T-cell (primary cell): ENCODE data around the gene VWA3B. TPM values are rescaled to one million over a fixed set of nuclear protein-coding genes. Genes with fewer than 3 reads are reported as not detected.

Experiments
- ATAC-seq, 4 experiments: fragments of 200-7000 bp in 3 of 4; fragments of 150-1000 bp in 1 of 4; cut with Tn5 transposase; replicated peaks in 1 of 4; 1 replicate in 3 of 4; 2 replicates in 1 of 4; pipeline ENCODE4 v1.10.0; 2021; ENCODE audit warnings: moderate library complexity in 3 of 4, mild to moderate bottlenecking in 2 of 4, moderate number of reproducible peaks in 1 of 4
- CTCF ChIA-PET, 2 donors: fragments of 300-600 bp; sonication (Branson Sonifier 250); formaldehyde crosslinking; loops; one replicate each; lab custom pipeline; 2022; ENCODE audit warnings: antibody characterized with exemption in 2 of 2; lab: Charles Lee
- POLR2A ChIA-PET, 2 donors: fragments of 300-600 bp; sonication (Branson Sonifier 250); formaldehyde crosslinking; loops; one replicate each; lab custom pipeline; 2022; ENCODE audit warnings: antibody characterized with exemption in 2 of 2; lab: Charles Lee
- DNase-seq, 35 experiments: peaks; one replicate each; pipeline versions ENCODE4 v3.0.0 to v3.0.0-alpha.2; 2013 to 2023
- H3K27ac ChIP-seq: one replicate; pipeline ENCODE4 v1.5.1; 2013; ENCODE audit warnings: low read length
- H3K27me3 ChIP-seq, 2 experiments: replicated peaks in 1 of 2; 1 replicate in 1 of 2; 2 replicates in 1 of 2; pipeline versions ENCODE4 v1.6.1 to v1.7.0; 2013; ENCODE audit warnings: low read length in 1 of 2, mixed read lengths in 1 of 2; ENCODE audit not compliant: control insufficient read depth in 2 of 2, insufficient read depth in 2 of 2; ENCODE audit errors: extremely low read depth in 1 of 2
- H3K36me3 ChIP-seq, 2 donors: 1 replicate in 1 of 2; 2 replicates in 1 of 2; pipeline versions ENCODE4 v1.6.1 to v1.7.0; 2013; ENCODE audit warnings: low read length in 1 of 2; ENCODE audit not compliant: control insufficient read depth in 2 of 2, insufficient read depth in 1 of 2; ENCODE audit errors: extremely low read depth in 1 of 2
- H3K4me1 ChIP-seq, 2 experiments: 1 replicate in 1 of 2; 2 replicates in 1 of 2; pipeline versions ENCODE4 v1.6.1 to v1.7.0; 2013; ENCODE audit warnings: low read length in 2 of 2, mixed read lengths in 1 of 2; ENCODE audit not compliant: insufficient read depth in 2 of 2, control insufficient read depth in 1 of 2; ENCODE audit errors: extremely low read depth in 1 of 2
- H3K4me3 ChIP-seq, 2 donors: 1 replicate in 1 of 2; 2 replicates in 1 of 2; pipeline versions ENCODE4 v1.5.1 to v1.7.0; 2013; ENCODE audit warnings: mild to moderate bottlenecking in 2 of 2, low read length in 1 of 2, moderate library complexity in 1 of 2; ENCODE audit not compliant: control insufficient read depth in 1 of 2; ENCODE audit errors: extremely low read depth in 1 of 2
- H3K9me3 ChIP-seq: 2 replicates; pipeline ENCODE4 v1.7.0; 2013
- H3K27ac Mint-ChIP-seq, 2 donors: one replicate each; pipeline ENCODE4 v1.8.0; 2020 to 2021; ENCODE audit warnings: mild to moderate bottlenecking in 2 of 2, mixed read lengths in 2 of 2
- H3K27me3 Mint-ChIP-seq, 2 donors: one replicate each; pipeline ENCODE4 v1.8.0; 2021 to 2022; ENCODE audit warnings: mixed read lengths in 2 of 2
- H3K36me3 Mint-ChIP-seq: one replicate; pipeline ENCODE4 v1.8.0; 2021; ENCODE audit warnings: mixed read lengths
- H3K4me1 Mint-ChIP-seq, 3 donors: one replicate each; pipeline ENCODE4 v1.8.0; 2020 to 2022; ENCODE audit warnings: mixed read lengths in 3 of 3, mild to moderate bottlenecking in 1 of 3
- H3K4me3 Mint-ChIP-seq, 3 donors: one replicate each; pipeline ENCODE4 v1.8.0; 2020 to 2022; ENCODE audit warnings: mild to moderate bottlenecking in 3 of 3, mixed read lengths in 3 of 3, moderate library complexity in 3 of 3
- H3K9me3 Mint-ChIP-seq, 3 donors: one replicate each; pipeline ENCODE4 v1.8.0; 2020 to 2022; ENCODE audit warnings: mixed read lengths in 3 of 3
- WGBS: methylation state at CpG from one replicate; pipeline ENCODE4 v1.1.5; 2013; ENCODE audit warnings: missing lambda C conversion rate; ENCODE audit not compliant: insufficient coverage; 5-methylcytosine and 5-hydroxymethylcytosine counted together
- total RNA-seq, 35 experiments: library from RNA in 6 of 35; stranded (reverse) in 6 of 35; fragments of 120-200 nt in 1 of 35; gene quantifications; one replicate each; pipeline versions ENCODE4 v1.2.1 to v1.2.4 and lab custom pipeline; 2013 to 2026

Gene VWA3B
- total RNA-seq (not detected), total RNA-seq (lab: John Stamatoyannopoulos, UW) (0 to 0.12 (median 0) reads per million in 29 experiments)
- not detected for total RNA-seq (2013)

DNA sequence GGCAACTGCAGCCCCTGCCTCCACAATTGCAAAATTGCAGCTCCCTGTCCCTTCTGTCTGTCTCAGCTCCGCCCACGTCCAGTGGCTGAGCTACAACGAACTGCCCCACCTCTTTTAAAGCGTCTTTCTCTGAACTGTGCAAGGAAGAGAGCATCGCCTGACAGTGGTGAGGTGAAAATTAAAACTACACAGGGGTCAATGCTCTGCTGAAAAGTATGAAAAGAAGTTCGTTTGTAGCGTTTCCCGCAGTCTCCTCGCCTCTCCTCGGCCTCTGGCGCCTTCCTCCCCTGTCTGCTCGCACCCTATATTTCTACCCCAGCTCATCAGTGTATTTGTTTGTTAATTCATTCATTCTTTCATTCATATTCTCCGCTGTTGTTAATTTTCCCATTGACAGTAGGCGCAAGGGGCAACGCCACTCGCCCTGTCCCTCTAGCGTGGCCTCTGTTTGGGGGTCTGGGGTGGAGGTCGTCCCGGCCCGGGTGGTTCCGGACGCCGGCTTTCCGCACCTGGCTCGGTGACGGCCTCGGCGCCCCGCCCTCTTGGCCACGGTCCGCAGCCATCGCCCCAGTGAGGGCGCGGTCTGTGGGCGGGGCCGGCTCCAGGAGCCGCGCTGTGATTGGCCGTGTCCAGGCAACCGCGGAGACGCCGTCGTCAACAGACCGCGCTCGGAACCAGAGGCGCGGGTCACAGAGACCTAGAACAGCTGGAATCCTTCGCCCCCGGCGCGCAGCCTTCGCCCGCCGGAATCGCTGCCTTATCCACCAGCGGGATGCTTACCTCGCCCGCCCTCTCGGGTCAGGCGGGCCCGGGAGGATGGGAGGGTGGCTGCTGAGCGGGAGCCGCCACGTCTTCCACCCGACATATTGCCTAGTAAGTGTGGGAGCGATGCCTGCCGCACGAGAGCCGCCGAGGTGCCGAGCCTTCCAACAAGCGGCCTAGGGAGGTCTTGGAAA lies at the start of gene VWA3B:
TSS of gene VWA3B (plus strand) at position 677 of the 956 bp plus-strand sequence. CDS start 5,926 bp downstream, outside the sequence.
- Histone ChIP-seq H3K4me3 (peak within 1 kb of the TSS; percentile 21 to 64), H3K27ac (no peak within 1 kb of the TSS), H3K4me1 (peaks cover 7 to 16% of the 10 kb centered on the region in 2 experiments), H3K36me3 (no peaks in the 10 kb centered on the region), H3K9me3 (no peaks in the 10 kb centered on the region), H3K27me3 (peaks cover 2 to 49% of the 10 kb centered on the region in 2 experiments)
- 8% methylated on average over 68 of the region's 74 CpGs for WGBS
- H3K27ac Mint-ChIP-seq: no peak within 1 kb of the TSS
- peaks cover 25 to 30% (median 26%) of the 10 kb centered on the region in 3 donors for H3K4me1 Mint-ChIP-seq
- ChIA-PET CTCF (interaction anchor here in 1 of 2 donors (0.6 kb wide), 1 partner anchor 74 kb away, joined by 3 read pairs; no protein-coding TSS in a partner anchor), POLR2A (no interaction called here)
- peaks cover 49 to 50% of the 10 kb centered on the region in 2 donors for H3K27me3 Mint-ChIP-seq
- no peaks in the 10 kb centered on the region for H3K36me3 Mint-ChIP-seq
- H3K4me3 Mint-ChIP-seq: peak within 1 kb of the TSS; percentile 46 to 75 (median 55)
- ATAC-seq: peak; percentile 11 to 74 (median 60)
- no peaks in the 10 kb centered on the region for H3K9me3 Mint-ChIP-seq
- DNase-seq: peak in 10 of 35 experiments; percentile 3 to 39 (median 8)

DNA sequence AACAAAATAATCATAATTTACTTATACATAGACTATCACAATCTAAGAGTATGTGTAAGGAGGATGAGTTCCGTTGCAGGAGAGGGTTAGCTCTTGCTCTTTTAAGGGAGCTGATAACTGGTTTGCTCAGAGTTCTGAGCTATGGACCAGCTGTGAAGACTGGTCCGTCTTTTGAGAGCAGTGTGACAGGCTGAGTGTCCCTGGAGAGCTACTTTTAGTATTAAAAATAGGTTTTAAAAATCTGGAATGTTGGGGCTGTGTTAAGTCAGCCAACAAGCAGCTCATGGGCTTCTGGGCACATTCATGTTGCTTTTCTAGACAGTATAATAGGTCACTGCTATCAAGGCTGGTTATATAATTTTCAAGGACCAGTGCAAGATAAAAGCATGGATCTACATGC lies 49.8 kb upstream of the VWA3B start:
- Histone ChIP-seq H3K36me3 (no peaks in the 10 kb centered on the region), H3K4me1 (no peaks in the 10 kb centered on the region), H3K27me3 (peaks cover 0 to 12% of the 10 kb centered on the region in 2 experiments), H3K9me3 (no peaks in the 10 kb centered on the region), H3K27ac (no peak overlapping the region), H3K4me3 (no peak overlapping the region)
- no peak overlapping the region for H3K4me3 Mint-ChIP-seq
- H3K27me3 Mint-ChIP-seq: peaks cover 14 to 16% of the 10 kb centered on the region in 2 donors
- H3K4me1 Mint-ChIP-seq: no peaks in the 10 kb centered on the region
- ATAC-seq (no peak), DNase-seq (no peak)
- peaks cover 0 to 6% (median 4%) of the 10 kb centered on the region in 3 donors for H3K9me3 Mint-ChIP-seq
- ChIA-PET POLR2A (no interaction called here), CTCF (interaction anchor here in 1 of 2 donors (0.5 kb wide), 1 partner anchor 139 kb away, joined by 3 read pairs; no protein-coding TSS in a partner anchor)
- H3K27ac Mint-ChIP-seq: no peak overlapping the region
- no peaks in the 10 kb centered on the region for H3K36me3 Mint-ChIP-seq
- WGBS: 67% methylated on average over 1 of the region's 2 CpGs

GRCh38 chr2:98037666-98038336 lies 49.2 kb upstream of the VWA3B start:
- Mint-ChIP-seq H3K27me3 (peaks cover 14 to 16% of the 10 kb centered on the region in 2 donors), H3K27ac (no peak overlapping the region), H3K36me3 (no peaks in the 10 kb centered on the region), H3K4me1 (no peaks in the 10 kb centered on the region), H3K4me3 (no peak overlapping the region), H3K9me3 (peaks cover 4 to 9% (median 5%) of the 10 kb centered on the region in 3 donors)
- H3K36me3 ChIP-seq: no peaks in the 10 kb centered on the region
- H3K27me3 ChIP-seq: peaks cover 0 to 12% of the 10 kb centered on the region in 2 experiments
- H3K4me3 ChIP-seq: no peak overlapping the region
- POLR2A ChIA-PET: no interaction called here
- WGBS: 71% methylated on average over 1 of the region's 2 CpGs
- H3K4me1 ChIP-seq: no peaks in the 10 kb centered on the region
- no peak overlapping the region for H3K27ac ChIP-seq
- DNase-seq (no peak), ATAC-seq (no peak)
- no peaks in the 10 kb centered on the region for H3K9me3 ChIP-seq
- CTCF ChIA-PET: no interaction called here

DNA sequence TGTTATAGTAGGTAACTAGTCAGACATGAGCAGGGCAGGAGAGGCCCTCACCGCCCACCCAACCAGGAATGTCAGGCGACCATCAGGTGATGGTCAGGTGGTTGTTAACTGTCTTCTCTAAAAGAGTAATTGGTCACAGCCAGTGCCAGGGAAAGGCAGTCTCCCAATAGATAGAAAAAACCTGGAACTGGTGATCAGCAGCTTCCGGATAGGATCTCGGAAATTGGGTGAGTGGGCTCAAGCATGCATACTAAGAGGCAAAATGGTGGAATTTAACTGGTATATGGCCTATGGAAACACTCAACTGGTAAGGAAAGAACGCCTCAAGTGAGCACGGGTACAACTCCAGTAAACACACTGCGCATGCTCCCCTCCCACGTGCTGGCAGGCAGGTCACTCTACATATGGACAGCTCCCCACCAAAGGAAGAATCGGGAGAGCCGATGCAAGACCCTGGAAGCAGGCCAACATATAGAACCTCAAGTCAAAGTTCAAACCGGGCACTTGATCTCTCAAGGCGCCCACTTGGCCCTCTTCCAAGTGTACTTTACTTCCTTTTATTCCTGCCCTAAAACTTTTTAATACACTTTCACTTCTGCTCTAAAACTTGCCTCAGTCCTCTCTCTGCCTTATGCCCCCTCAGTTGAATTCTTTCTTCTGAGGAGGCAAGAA lies 47.7 kb upstream of the VWA3B start:
- CTCF ChIA-PET: no interaction called here
- no peak overlapping the region for H3K27ac Mint-ChIP-seq
- WGBS: 69% methylated on average over 11 of the region's 12 CpGs

DNA sequence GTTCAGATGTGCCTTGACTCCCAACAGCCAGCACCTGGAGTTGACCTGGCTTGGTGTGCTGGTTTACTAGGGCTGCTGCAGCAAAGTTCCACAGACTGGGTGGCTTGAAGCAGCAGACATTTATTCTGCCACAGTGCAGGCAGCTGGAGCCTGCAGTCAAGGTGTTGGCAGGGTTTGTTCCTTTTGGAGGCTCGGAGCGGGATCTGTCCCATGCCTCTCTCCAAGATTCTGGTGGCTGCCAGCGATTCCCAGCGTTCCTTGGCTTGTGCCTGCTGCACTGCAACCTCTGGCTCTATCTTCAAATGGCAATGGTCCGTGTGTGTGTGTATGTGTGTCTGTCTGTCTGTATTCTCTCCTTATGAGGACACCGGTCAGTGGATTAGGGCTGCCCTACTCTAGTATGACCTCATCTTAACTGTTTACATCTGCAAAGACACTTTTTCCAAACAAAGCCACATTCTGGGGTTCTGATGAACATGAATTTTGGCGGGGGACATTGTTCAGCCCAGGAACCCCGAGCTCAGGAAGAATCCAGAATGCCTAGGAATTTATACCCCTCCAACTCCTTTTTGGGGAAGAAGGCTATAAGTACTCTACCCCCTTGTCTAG lies 46.5 kb upstream of the VWA3B start:
- Histone ChIP-seq H3K9me3 (no peaks in the 10 kb centered on the region), H3K36me3 (no peaks in the 10 kb centered on the region), H3K4me1 (no peaks in the 10 kb centered on the region), H3K27ac (no peak overlapping the region), H3K4me3 (no peak overlapping the region), H3K27me3 (peaks cover 0 to 12% of the 10 kb centered on the region in 2 experiments)
- POLR2A ChIA-PET: no interaction called here
- CTCF ChIA-PET: no interaction called here
- DNase-seq (no peak), ATAC-seq (no peak)
- H3K27me3 Mint-ChIP-seq: peaks cover 14 to 16% of the 10 kb centered on the region in 2 donors
- H3K4me1 Mint-ChIP-seq: no peaks in the 10 kb centered on the region
- 93% methylated on average over 2 of the region's 8 CpGs for WGBS
- H3K36me3 Mint-ChIP-seq: peaks cover 15% of the 10 kb centered on the region
- peaks cover 22 to 28% (median 28%) of the 10 kb centered on the region in 3 donors for H3K9me3 Mint-ChIP-seq
- no peak overlapping the region for H3K27ac Mint-ChIP-seq
- H3K4me3 Mint-ChIP-seq: no peak overlapping the region

More for the DNA sequence above, 47.7 kb upstream of the VWA3B start:
- DNase-seq (peak in 1 of 35 experiments; percentile 11), ATAC-seq (no peak)
- no peaks in the 10 kb centered on the region for H3K36me3 ChIP-seq
- H3K27me3 ChIP-seq: peaks cover 0 to 12% of the 10 kb centered on the region in 2 experiments
- H3K27ac ChIP-seq: no peak overlapping the region
- H3K4me3 ChIP-seq: no peak overlapping the region
- Mint-ChIP-seq H3K27me3 (peaks cover 14 to 16% of the 10 kb centered on the region in 2 donors), H3K4me1 (no peaks in the 10 kb centered on the region), H3K4me3 (no peak overlapping the region), H3K36me3 (peaks cover 5% of the 10 kb centered on the region), H3K9me3 (peaks cover 14 to 18% (median 16%) of the 10 kb centered on the region in 3 donors)
- no peaks in the 10 kb centered on the region for H3K4me1 ChIP-seq
- H3K9me3 ChIP-seq: no peaks in the 10 kb centered on the region
- POLR2A ChIA-PET: no interaction called here
